HepG2 (cell line): ENCODE results near the gene ELFN1. TPM values are rescaled to one million over a fixed set of nuclear protein-coding genes. Genes with fewer than 3 reads are reported as not detected.
A peak's percentile ranks its signal among the peaks of the same experiment; 100 is the strongest.

Experiments used
- CREB1 ChIP-seq, 2 experiments: fragments of 450-650 bp in 1 of 2; IDR thresholded peaks; 2 replicates each; pipeline ENCODE4 v1.6.1; 2016 to 2017; ENCODE audit warnings: control low read depth in 1 of 2, mild to moderate bottlenecking in 1 of 2, missing compliant biosample characterization in 1 of 2, missing genetic modification characterization in 1 of 2
- HNRNPK ChIP-seq: fragments of 200-400 bp; formaldehyde crosslinking; IDR thresholded peaks from 2 replicates; pipeline ENCODE4 v1.6.1; 2018; ENCODE audit warnings: low read length, low read depth, moderate library complexity, mild to moderate bottlenecking; ENCODE audit not compliant: poor library complexity, severe bottlenecking
- MED13 ChIP-seq: sonication (generic); formaldehyde crosslinking; IDR thresholded peaks from 2 replicates; pipeline ENCODE4 v1.5.0; 2020; ENCODE audit warnings: missing genetic modification reagents
- MYC ChIP-seq: sonication (generic); formaldehyde crosslinking; IDR thresholded peaks from 2 replicates; pipeline ENCODE4 v1.9.0; 2021; ENCODE audit warnings: missing genetic modification reagents, borderline replicate concordance
- RARA ChIP-seq: IDR thresholded peaks from 2 replicates; pipeline ENCODE4 v1.6.1; 2016; ENCODE audit warnings: missing genetic modification reagents, missing compliant biosample characterization
- RBAK ChIP-seq: sonication (generic); formaldehyde crosslinking; IDR thresholded peaks from 2 replicates; pipeline ENCODE4 v1.5.1; 2020; ENCODE audit warnings: mild to moderate bottlenecking, missing genetic modification reagents
- SIX1 ChIP-seq: sonication (generic); formaldehyde crosslinking; IDR thresholded peaks from 2 replicates; pipeline ENCODE4 v1.4.0; 2020; ENCODE audit warnings: missing genetic modification reagents, borderline replicate concordance
- THAP7 ChIP-seq: sonication (generic); formaldehyde crosslinking; IDR thresholded peaks from 2 replicates; pipeline ENCODE4 v1.8.1; 2023; ENCODE audit warnings: mild to moderate bottlenecking, missing genetic modification reagents
- ZBTB33 ChIP-seq: sonication (generic); formaldehyde crosslinking; IDR thresholded peaks from 2 replicates; pipeline ENCODE4 v1.4.0; 2020; ENCODE audit warnings: missing genetic modification reagents
- ZSCAN22 ChIP-seq: sonication (generic); formaldehyde crosslinking; IDR thresholded peaks from 2 replicates; pipeline ENCODE4 v1.4.0; 2020; ENCODE audit warnings: mild to moderate bottlenecking, missing genetic modification reagents
- polyA plus RNA-seq, 8 experiments: library from polyadenylated mRNA; depleted of rRNA in 3 of 8; stranded (reverse) in 7 of 8; unstranded in 1 of 8; fragments of >200 nt; fragmentation: Illumina TruSeq in 4 of 8; extraction: Trizol in 4 of 8; gene quantifications; 2 replicates each; pipeline versions ENCODE4 v1.2.1 to v1.2.3, GENCODE V29; 2011 to 2016; ENCODE audit warnings: low read depth in 4 of 8, missing spikeins in 1 of 8, mixed read lengths in 1 of 8; ENCODE audit not compliant: insufficient read depth in 1 of 8
- total RNA-seq, 5 experiments: library from RNA; depleted of rRNA; stranded (reverse); fragments of >200 nt; fragmentation: Illumina TruSeq; extraction: Trizol; gene quantifications; 2 replicates each; pipeline ENCODE4 v1.2.3, GENCODE V29; 2016; ENCODE audit warnings: low read depth in 1 of 5
- TF ChIP-seq, protein P1 (sequence below): IDR thresholded peaks from 2 replicates; pipeline ENCODE4 v1.6.1; 2016; ENCODE audit warnings: mild to moderate bottlenecking, missing biosample characterization, missing genetic modification reagents
- TF ChIP-seq, protein P2 (sequence below): IDR thresholded peaks from 2 replicates; pipeline ENCODE4 v1.6.1; 2016; ENCODE audit warnings: missing compliant biosample characterization, missing genetic modification reagents, borderline replicate concordance

ELFN1 gene
- total and polyA plus RNA-seq, 2 of the 13 experiments (the other 11 are each of a cell fraction or from before 2014, with no cell fraction given) = 0.13 to 0.18 TPM

- TF ChIP-seq CREB1 (IDR thresholded peaks at IDR 0.05) = no peak
- TF ChIP-seq CREB1 (CRISPR knock-in tag; IDR thresholded peaks at IDR 0.05) = no peak
- TF ChIP-seq, protein P1, sequence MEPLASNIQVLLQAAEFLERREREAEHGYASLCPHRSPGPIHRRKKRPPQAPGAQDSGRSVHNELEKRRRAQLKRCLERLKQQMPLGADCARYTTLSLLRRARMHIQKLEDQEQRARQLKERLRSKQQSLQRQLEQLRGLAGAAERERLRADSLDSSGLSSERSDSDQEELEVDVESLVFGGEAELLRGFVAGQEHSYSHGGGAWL (CRISPR knock-in tag) = peak; percentile 91
- TF ChIP-seq, protein P2, sequence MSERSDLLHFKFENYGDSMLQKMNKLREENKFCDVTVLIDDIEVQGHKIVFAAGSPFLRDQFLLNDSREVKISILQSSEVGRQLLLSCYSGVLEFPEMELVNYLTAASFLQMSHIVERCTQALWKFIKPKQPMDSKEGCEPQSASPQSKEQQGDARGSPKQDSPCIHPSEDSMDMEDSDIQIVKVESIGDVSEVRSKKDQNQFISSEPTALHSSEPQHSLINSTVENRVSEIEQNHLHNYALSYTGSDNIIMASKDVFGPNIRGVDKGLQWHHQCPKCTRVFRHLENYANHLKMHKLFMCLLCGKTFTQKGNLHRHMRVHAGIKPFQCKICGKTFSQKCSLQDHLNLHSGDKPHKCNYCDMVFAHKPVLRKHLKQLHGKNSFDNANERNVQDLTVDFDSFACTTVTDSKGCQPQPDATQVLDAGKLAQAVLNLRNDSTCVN = 0 out of 2 replicates have a peak, but pooled peaks have one; percentile 35
- TF ChIP-seq MED13 (CRISPR knock-in tag) = peak; percentile 80
- peak; percentile 87; the same call in 1 of the 2 replicates for TF ChIP-seq MYC (CRISPR knock-in tag)
- TF ChIP-seq HNRNPK = peak; percentile 92
- peak; percentile 60; the same call in 1 of the 2 replicates for TF ChIP-seq ZSCAN22 (CRISPR knock-in tag)
- TF ChIP-seq RBAK = no peak; the same call in 1 of the 2 replicates
- TF ChIP-seq SIX1 = no peak
- TF ChIP-seq RARA = peak; percentile 98
- 0 out of 2 replicates have a peak, but pooled peaks have one; percentile 55 for TF ChIP-seq THAP7 (CRISPR knock-in tag)
- TF ChIP-seq ZBTB33 = peak; percentile 83
These were observed 43.7 kb downstream of the ELFN1 start (continued) for GRCh38 chr7:1713502-1714484.
